Activated naive CD4-positive, alpha-beta T cell treated with anti-CD3 and anti-CD28 coated beads, Interleukin-2, amount 50 U/mL, for 24 hours (primary cell): ENCODE results near the gene HMBS.
"Not testable (repeated sequence)": the region's sequence is repeated elsewhere in the genome, so short reads cannot be mapped to it uniquely, and the experiment has no call there.

Experiments
- H3K27ac Mint-ChIP-seq: one replicate; pipeline ENCODE4 v1.8.0; 2021; ENCODE audit warnings: mild to moderate bottlenecking, mixed read lengths
- H3K27me3 Mint-ChIP-seq: one replicate; pipeline ENCODE4 v1.8.0; 2021; ENCODE audit warnings: mixed read lengths
- H3K36me3 Mint-ChIP-seq: one replicate; pipeline ENCODE4 v1.8.0; 2021; ENCODE audit warnings: mixed read lengths
- H3K4me1 Mint-ChIP-seq: one replicate; pipeline ENCODE4 v1.8.0; 2021; ENCODE audit warnings: mixed read lengths
- H3K4me3 Mint-ChIP-seq: one replicate; pipeline ENCODE4 v1.8.0; 2021; ENCODE audit warnings: mild to moderate bottlenecking, mixed read lengths
- H3K9me3 Mint-ChIP-seq: one replicate; pipeline ENCODE4 v1.8.0; 2021; ENCODE audit warnings: mixed read lengths

The HMBS gene

DNA sequence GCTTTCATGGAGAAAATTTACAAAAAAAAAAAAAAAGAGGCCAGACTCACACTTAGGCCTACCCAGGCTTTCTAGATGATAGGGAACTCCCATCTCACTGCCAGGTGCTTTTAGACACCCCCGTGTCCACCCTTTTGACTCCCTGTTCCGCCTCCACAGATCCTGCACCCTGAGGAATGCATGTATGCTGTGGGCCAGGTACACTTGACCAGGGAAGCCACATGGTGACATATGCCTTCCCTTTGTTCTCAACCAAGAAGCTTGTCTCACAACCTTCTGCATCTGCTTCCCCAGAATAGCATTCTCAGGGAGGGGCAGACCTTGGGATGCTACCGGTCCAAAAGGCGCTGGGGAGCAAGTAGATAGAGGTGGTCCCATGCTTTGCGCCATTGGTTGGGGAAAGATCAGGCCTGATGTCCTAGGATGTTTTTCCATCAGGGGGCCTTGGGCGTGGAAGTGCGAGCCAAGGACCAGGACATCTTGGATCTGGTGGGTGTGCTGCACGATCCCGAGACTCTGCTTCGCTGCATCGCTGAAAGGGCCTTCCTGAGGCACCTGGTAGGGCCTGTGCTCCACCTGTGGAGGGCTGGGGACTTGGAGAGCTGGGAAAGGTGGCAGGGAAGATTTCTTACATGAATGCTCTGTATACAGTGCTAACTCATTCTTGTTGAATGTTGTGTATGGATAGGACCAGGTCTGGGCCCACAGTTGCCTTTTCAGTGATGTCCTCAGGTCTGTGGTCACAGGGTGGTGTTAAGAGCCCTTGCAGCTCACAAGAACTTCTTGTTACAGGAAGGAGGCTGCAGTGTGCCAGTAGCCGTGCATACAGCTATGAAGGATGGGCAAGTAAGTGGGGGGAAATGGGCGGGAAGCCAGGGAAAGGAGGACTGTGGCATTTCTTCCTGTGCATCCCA is 7.5 kb downstream of the HMBS start:
- H3K9me3 Mint-ChIP-seq: no peaks in the 10 kb centered on the region
- peaks cover 2% of the 10 kb centered on the region for H3K36me3 Mint-ChIP-seq

DNA sequence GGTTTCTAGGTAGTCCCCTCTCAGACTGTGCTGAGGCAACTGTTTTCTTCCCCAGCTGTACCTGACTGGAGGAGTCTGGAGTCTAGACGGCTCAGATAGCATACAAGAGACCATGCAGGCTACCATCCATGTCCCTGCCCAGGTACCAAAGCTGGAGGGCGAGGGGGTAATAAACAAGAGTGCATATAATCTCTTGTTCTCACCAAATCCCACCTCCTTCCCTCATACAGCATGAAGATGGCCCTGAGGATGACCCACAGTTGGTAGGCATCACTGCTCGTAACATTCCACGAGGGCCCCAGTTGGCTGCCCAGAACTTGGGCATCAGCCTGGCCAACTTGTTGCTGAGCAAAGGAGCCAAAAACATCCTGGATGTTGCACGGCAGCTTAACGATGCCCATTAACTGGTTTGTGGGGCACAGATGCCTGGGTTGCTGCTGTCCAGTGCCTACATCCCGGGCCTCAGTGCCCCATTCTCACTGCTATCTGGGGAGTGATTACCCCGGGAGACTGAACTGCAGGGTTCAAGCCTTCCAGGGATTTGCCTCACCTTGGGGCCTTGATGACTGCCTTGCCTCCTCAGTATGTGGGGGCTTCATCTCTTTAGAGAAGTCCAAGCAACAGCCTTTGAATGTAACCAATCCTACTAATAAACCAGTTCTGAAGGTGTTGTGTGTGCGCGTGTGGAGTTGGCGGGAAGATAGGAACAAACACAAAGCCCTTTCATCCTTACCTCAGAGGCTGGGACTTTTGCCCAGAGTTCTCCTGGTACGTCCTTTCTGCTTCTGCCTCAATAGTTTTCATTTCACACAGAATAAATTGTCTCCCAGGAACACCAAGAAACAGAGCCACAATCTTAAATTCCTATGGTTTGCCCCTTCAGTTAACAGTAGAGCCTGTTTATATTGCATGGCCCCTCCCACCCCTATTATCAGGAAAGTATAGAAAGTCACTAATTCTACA is 8.5 kb downstream of the HMBS start:
- Mint-ChIP-seq H3K4me1 (peaks cover 25% of the 10 kb centered on the region), H3K36me3 (peaks cover 6% of the 10 kb centered on the region), H3K4me3 (peak overlapping the region; percentile 93), H3K9me3 (no peaks in the 10 kb centered on the region), H3K27me3 (no peaks in the 10 kb centered on the region), H3K27ac (peak overlapping the region; percentile 90)

More for the DNA sequence above, 7.5 kb downstream of the HMBS start:
- Mint-ChIP-seq H3K4me3 (peak overlapping the region; percentile 52), H3K27ac (peak overlapping the region; percentile 26), H3K4me1 (peaks cover 30% of the 10 kb centered on the region), H3K27me3 (no peaks in the 10 kb centered on the region)

DNA sequence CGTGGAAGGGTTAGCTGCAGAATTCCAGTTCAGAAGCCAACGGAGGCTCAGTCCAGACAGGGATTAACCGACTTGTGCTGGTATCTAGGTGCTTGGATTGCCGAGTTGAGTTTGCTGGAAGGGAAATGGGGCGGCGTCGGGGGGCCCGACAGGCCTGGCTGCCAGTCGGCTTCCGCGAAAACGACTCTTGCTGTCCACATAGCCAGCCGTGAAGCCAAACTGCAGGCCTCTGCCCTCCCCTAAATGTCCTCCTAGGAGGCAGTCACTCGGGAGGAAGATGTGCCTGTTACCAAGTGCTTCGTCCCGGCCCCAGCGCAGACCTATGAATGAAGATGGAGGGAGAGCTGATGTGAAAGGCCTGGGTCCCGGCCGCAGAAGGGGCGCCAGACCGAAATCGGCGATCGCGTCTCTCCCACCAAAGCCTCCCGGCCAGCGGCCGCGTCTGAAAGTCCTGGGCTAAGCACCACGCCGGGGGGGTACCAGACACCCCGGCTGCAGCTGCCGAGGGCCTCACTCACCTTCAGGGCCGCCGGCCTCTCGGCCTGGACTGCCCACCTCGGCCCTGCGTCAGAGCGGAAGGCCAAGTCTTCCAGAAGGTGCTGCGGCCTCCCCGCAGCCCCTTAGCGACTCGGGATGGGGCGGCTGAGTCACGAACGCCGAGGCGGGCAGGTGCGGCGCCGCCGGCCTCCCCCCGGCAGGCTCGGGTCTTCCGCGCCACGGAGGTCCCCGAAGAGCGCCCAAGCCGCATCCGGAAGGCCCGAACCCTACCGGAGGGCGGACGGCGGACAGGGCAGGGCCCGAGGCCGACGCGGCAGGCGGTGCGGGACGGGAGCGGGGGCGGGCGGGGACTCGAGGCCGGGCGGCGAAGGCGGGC is 9.5 kb downstream of the HMBS start:
- H3K4me1 Mint-ChIP-seq: peaks cover 31% of the 10 kb centered on the region
- peaks cover 13% of the 10 kb centered on the region for H3K36me3 Mint-ChIP-seq
- H3K9me3 Mint-ChIP-seq: no peaks in the 10 kb centered on the region

DNA sequence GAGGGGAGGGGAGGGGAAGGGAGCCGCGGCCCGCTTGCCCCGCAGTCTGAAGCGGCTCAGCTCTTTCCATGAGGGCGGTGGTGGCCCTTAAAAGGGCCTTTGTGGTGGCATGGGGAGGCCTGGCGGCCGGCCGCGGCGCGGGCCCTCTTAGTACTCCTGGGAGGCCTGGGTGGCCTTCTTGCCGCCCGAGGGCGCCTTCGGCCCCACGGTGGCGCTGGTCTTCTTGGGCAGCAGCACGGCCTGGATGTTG is 10.1 kb downstream of the HMBS start:
- peaks cover 32% of the 10 kb centered on the region for H3K4me1 Mint-ChIP-seq
- H3K27ac Mint-ChIP-seq: peak overlapping the region; percentile 92
- no peaks in the 10 kb centered on the region for H3K9me3 Mint-ChIP-seq
- peak overlapping the region; percentile 92 for H3K4me3 Mint-ChIP-seq
- peaks cover 13% of the 10 kb centered on the region for H3K36me3 Mint-ChIP-seq
- no peaks in the 10 kb centered on the region for H3K27me3 Mint-ChIP-seq

More for the DNA sequence above, 9.5 kb downstream of the HMBS start:
- peak overlapping the region; percentile 93 for H3K4me3 Mint-ChIP-seq
- H3K27me3 Mint-ChIP-seq: no peaks in the 10 kb centered on the region
- peak overlapping the region; percentile 90 for H3K27ac Mint-ChIP-seq

DNA sequence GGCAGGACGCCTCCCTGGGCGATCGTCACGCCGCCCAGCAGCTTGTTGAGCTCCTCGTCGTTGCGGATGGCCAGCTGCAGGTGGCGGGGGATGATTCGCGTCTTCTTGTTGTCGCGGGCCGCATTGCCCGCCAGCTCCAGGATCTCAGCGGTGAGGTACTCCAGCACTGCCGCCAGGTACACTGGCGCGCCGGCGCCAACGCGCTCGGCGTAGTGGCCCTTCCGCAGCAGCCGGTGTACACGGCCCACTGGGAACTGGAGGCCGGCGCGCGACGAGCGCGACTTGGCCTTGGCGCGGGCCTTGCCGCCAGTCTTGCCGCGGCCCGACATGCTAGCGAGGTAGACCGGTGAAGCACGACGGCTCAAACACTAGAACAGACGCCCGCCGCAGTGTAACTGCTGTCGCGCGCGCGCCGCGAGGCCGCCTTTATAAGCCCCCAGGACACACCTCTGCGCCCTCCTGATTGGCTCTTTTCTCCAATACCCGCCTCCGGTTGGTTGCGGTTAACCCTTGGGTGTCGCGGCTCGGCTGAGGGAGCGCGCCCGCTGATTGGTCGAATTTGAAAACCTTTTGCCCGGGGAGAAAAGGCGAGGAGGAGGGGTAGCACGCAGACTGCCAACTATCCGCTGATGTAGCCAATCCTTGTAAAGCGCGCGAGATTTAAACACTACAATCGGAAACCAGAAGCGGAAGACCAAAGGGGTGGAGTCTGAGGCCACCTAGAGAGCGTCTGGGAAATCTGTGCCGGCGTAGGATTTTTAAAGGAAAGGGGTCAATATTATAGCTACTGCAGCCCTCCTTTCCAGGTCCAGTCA is 10.6 kb downstream of the HMBS start:
- Mint-ChIP-seq H3K27ac (peak overlapping the region; percentile 92), H3K4me3 (peak overlapping the region; percentile 92), H3K36me3 (peaks cover 13% of the 10 kb centered on the region), H3K9me3 (no peaks in the 10 kb centered on the region), H3K4me1 (peaks cover 38% of the 10 kb centered on the region), H3K27me3 (no peaks in the 10 kb centered on the region)

DNA sequence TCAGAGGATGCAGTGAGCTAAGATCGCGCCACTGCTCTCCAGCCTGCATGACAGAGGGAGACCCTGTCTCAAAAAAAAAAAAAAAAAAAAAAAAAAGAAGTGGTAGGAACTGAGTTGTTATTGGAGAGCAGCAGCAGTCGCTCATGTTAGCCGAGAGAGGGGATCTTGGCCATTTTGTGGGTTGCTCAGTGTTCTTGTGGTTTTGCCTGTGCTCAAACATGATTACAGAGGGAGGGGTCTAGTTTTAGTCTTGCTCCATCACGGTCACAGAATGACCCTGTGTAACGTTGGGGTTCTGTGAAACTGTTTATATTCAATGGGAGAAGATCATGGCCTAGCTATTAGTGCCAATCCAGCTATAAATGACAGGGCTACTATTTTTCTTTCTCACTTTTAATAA is 15.0 kb downstream of the HMBS start:
- Mint-ChIP-seq H3K4me1 (peaks cover 48% of the 10 kb centered on the region), H3K4me3 (peak overlapping the region; percentile 98), H3K9me3 (no peaks in the 10 kb centered on the region), H3K36me3 (peaks cover 13% of the 10 kb centered on the region), H3K27me3 (no peaks in the 10 kb centered on the region), H3K27ac (no peak overlapping the region)

DNA sequence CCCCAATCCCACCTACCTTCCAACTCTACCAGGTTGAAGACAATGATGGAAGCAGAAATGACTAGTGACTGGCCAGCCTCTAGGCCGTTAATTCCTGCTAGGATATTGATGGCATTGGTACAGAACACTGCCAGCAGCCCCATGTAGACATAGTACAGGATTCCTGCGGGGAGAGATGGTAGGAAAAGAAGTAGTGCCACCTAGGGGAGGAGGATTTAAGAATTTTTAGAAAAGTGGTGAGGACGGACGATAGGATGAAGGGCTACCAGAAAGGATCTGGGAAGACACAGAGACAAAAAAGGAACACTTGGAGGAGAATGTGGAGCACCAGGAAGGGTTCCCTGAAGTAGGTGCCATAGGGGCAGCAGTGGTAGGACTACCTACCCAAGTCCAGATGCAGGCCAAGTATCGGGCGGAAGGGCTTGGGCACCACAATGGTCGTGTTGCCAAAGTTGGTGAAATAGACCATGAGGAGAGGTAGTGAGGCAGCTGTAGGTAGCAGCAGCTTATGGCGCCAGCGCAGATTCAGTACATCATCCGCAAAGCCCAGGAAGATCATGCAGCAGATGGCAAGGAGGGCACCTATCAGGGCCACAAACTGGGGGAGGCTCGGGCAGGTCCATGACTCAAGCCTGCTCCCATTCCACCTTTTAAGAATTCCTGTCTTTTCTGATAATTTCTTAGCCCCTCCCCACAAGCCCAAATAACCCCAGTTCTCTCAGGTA is 15.7 kb downstream of the HMBS start:
- Mint-ChIP-seq H3K27me3 (no peaks in the 10 kb centered on the region), H3K27ac (peak overlapping the region; percentile 90), H3K4me3 (peak overlapping the region; percentile 98), H3K4me1 (peaks cover 47% of the 10 kb centered on the region), H3K9me3 (no peaks in the 10 kb centered on the region), H3K36me3 (peaks cover 13% of the 10 kb centered on the region)

DNA sequence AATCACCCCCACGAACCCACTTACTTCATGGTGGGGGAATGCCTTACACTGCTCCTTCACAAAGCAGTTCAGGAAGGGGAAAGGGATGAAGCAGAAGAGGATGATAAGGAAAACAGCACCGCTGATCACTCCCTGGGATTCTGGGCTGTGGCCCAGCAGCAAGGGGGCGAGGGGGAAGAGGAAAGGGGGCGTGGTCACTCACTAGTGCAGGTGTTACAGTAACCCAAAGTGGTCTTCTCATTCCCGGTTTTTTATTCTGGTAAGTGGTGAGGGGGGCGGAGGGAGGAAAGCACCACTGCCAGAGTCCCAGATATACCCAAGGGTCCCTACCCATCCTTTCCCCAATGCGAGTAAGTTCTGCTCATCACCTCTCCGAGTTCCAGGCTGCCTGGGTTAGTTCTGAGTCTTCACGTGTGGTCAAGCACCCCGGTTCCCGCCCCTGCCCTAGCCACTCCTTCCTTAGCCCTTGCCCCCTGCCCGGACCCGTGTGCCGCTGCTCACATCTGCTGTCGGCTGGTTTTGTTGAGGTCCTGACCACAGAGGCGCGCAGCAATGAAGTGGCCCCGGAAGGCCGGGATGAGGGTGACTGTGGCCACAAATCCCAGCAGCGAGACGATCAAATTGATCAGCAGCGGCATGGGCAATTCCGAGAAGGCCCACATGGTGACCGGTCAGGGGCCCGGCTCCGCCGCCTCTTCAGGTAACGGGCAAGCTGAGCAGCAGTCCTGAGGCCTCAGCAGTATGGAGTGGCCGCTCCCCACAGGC is 16.5 kb downstream of the HMBS start:
- Mint-ChIP-seq H3K4me1 (peaks cover 43% of the 10 kb centered on the region), H3K4me3 (peak overlapping the region; percentile 98), H3K36me3 (peaks cover 13% of the 10 kb centered on the region), H3K27ac (peak overlapping the region; percentile 99), H3K27me3 (no peaks in the 10 kb centered on the region), H3K9me3 (no peaks in the 10 kb centered on the region)

DNA sequence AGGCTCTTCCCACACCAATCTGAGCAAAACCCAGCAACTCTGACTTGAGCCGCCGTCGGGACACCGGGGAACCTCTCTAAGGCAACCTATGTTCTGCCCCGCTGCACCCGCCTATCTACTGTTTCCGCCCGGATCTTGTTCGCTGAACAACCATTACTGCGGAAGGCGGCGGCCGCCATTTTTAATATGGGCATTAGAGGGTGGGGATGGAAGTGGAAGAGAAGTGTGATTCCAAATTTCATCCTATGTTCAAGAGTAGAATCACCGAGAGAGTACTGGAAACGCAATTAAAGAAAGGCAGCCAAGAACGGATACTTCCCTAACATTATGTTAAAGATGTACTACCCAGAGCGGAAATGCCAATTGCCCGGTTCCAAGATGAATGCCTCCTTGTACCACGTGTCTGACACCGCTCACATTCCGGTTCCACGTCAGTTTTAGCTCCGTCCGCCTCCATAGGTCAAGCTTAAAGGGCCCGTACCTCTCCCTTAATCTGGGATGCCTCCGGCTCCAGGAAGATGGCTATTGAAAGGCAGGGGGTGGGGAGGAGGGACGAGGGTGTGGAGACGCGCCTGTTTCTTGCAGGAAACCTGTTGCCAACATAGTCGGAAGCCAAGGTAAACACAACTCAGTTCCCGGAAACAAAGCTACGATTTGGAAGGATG is 17.2 kb downstream of the HMBS start, which contains the start of gene DPAGT1:
Gene DPAGT1, minus strand, starts transcription at position 95 of the 665 bp plus-strand sequence. CDS start 198 bp downstream, outside the sequence.
- peak within 1 kb of the TSS; percentile 99 for H3K27ac Mint-ChIP-seq
- peaks cover 11% of the 10 kb centered on the region for H3K36me3 Mint-ChIP-seq
- H3K27me3 Mint-ChIP-seq: no peaks in the 10 kb centered on the region
- peaks cover 48% of the 10 kb centered on the region for H3K4me1 Mint-ChIP-seq
- H3K9me3 Mint-ChIP-seq: no peaks in the 10 kb centered on the region
- H3K4me3 Mint-ChIP-seq: peak within 1 kb of the TSS; percentile 98

DNA sequence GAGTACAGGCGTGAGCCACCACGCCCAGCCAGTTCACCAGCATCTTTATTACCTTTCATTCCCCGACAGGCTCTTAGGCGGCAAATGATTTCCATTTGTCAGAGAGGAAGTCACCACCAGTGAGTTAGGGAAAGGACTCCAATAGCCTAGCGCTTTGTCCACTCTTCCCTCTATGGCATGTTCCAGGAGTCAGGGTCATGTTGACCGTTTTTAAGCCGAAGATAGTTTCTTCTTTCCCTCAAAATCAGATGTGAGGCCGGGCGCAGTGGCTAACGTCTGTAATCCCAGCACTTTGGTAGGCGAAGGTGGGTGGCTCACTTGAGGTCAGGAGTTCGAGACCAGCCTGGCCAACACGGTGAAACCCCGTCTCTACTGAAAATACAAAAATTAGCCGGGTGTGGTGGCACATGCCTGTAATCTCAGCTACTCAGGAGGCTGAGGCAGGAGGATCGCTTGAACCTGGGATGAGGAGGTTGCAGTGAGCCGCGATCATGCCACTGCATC is 18.5 kb downstream of the HMBS start:
- peak overlapping the region; percentile 98 for H3K4me3 Mint-ChIP-seq
- peaks cover 50% of the 10 kb centered on the region for H3K4me1 Mint-ChIP-seq

DNA sequence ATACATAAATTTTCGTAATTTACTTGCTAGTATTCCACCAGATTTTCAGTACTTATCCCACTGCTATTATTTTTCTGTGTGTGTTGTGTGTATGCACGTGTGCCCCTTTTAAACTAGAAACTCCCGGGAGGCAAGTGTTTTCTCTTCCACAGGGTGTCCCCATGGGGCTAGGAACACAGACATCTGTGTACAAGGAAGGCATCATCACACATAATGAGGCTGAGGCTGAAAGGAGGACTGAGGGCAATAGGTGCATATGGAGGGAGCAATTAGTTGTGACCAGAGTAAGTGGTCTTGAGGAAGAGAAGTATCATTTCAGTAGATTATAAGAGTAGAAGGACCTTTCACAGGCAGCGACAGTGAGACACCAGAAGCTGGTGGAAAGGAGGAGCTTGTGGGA is 19.1 kb downstream of the HMBS start:
- Mint-ChIP-seq H3K27me3 (no peaks in the 10 kb centered on the region), H3K36me3 (peaks cover 2% of the 10 kb centered on the region), H3K27ac (peak overlapping the region; percentile 26), H3K4me3 (peak overlapping the region; percentile 15), H3K9me3 (no peaks in the 10 kb centered on the region), H3K4me1 (peaks cover 53% of the 10 kb centered on the region)

More for the DNA sequence above, 18.5 kb downstream of the HMBS start:
- H3K27ac Mint-ChIP-seq: peak overlapping the region; percentile 30
- not testable (repeated sequence) for H3K27me3 Mint-ChIP-seq, H3K9me3 Mint-ChIP-seq, H3K36me3 Mint-ChIP-seq

DNA sequence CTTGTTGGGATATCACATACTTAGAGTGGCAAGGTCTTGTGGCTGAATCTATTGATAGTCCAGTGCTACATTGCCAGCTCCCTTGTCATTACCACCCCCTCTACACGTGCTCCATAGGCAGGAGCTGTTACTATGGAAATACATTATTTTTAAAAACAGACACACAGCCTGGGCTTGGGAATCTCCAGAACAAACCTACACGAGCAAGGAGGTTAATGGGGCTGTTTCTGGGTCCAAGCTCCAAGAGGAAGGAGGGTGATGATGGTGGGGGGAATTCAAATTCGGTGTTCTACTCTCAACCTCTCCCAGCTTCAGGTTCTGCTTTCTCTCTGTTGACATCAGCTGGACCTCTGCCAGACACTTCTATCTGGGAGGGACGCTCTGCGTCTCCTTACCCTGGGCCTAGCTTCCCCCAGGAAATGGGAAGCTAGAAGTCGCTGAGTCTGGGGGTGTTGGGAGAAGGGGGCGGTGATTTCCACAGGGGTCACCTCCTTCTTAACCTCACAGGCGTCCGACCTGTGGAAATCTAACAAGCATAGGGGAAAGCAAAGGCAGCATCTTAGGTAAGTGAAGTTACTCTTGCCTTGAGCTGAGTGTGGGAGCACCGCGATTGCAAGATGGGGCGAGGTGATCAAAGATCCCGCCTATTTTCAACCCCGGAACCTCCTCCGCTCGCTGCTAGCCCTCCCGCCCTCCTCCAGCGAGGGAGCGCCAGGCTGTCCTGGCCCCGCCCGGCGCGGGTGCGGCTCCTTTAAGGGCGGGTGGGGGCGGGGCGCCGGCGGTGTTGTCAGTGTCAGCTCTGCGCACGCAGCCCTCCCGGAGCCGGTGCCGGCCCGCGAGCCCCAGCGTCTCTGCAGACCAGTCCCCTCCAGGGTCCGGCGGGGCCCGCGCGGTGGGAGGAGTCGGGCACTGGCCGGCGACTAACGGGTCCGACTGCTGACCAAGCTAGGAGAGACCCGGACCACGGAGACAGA is 22.2 kb downstream of the HMBS start, which contains the start of gene C2CD2L:
Gene C2CD2L, plus strand, starts transcription at position 781 of the 974 bp plus-strand sequence. CDS start 398 bp downstream, outside the sequence.
- peaks cover 6% of the 10 kb centered on the region for H3K36me3 Mint-ChIP-seq
- H3K27ac Mint-ChIP-seq: peak within 1 kb of the TSS; percentile 87
- H3K4me1 Mint-ChIP-seq: peaks cover 56% of the 10 kb centered on the region
- H3K9me3 Mint-ChIP-seq: no peaks in the 10 kb centered on the region
- H3K4me3 Mint-ChIP-seq: peak within 1 kb of the TSS; percentile 94
- no peaks in the 10 kb centered on the region for H3K27me3 Mint-ChIP-seq
